DND-41 (cell line): ENCODE data around the gene PHF2.

Source experiments
- ATAC-seq: fragments of 200-7000 bp; cut with Tn5 transposase; 3 replicates; pipeline ENCODE4 v1.9.1; 2021; ENCODE audit warnings: low read depth; ENCODE audit not compliant: insufficient read depth
- DNase-seq: peaks from one replicate; pipeline ENCODE4 v3.0.0-alpha.2; 2020
- H2AFZ ChIP-seq: 2 replicates; pipeline ENCODE4 v1.6.0; 2012; ENCODE audit warnings: low read depth, low read length
- H3K27ac ChIP-seq: 2 replicates; pipeline ENCODE4 v1.5.1; 2012; ENCODE audit warnings: low read length, inconsistent platforms
- H3K27me3 ChIP-seq: fragments of 200-600 bp; sonication (generic); 2 replicates; pipeline ENCODE4 v1.6.0; 2012; ENCODE audit warnings: low read length, mild to moderate bottlenecking, inconsistent platforms; ENCODE audit not compliant: insufficient read depth, poor library complexity
- H3K36me3 ChIP-seq: 2 replicates; pipeline ENCODE4 v1.5.1; 2012; ENCODE audit warnings: low read length, inconsistent platforms; ENCODE audit not compliant: insufficient read depth
- H3K4me1 ChIP-seq: 2 replicates; pipeline ENCODE4 v1.5.1; 2012; ENCODE audit warnings: mild to moderate bottlenecking, low read length; ENCODE audit not compliant: insufficient read depth
- H3K4me2 ChIP-seq: 2 replicates; pipeline ENCODE4 v1.6.0; 2012; ENCODE audit warnings: mild to moderate bottlenecking, moderate library complexity, low read length, inconsistent platforms; ENCODE audit not compliant: insufficient read depth
- H3K4me3 ChIP-seq, 2 experiments: fragments of 200-600 bp in 1 of 2; shearing (Covaris generic) in 1 of 2; 2 replicates each; pipeline ENCODE4 v1.5.1; 2012 to 2016; ENCODE audit warnings: inconsistent platforms in 2 of 2, low read length in 2 of 2, mild to moderate bottlenecking in 2 of 2, low read depth in 1 of 2, moderate library complexity in 1 of 2
- H3K79me2 ChIP-seq: 2 replicates; pipeline ENCODE4 v1.6.0; 2012; ENCODE audit warnings: low read length, inconsistent platforms; ENCODE audit not compliant: insufficient read depth
- H3K9ac ChIP-seq: 2 replicates; pipeline ENCODE4 v1.6.0; 2012; ENCODE audit warnings: low read depth, mild to moderate bottlenecking, inconsistent platforms, low read length, moderate library complexity
- H3K9me3 ChIP-seq: 2 replicates; pipeline ENCODE4 v1.5.1; 2012; ENCODE audit warnings: low read length, moderate library complexity, mild to moderate bottlenecking, inconsistent platforms; ENCODE audit not compliant: insufficient read depth, severe bottlenecking
- H4K20me1 ChIP-seq: 2 replicates; pipeline ENCODE4 v1.6.0; 2012; ENCODE audit warnings: low read length; ENCODE audit not compliant: insufficient read depth
- CTCF ChIP-seq: IDR thresholded peaks from 2 replicates; pipeline ENCODE4 v1.5.1; 2012; ENCODE audit warnings: borderline replicate concordance, low read length, moderate library complexity, mild to moderate bottlenecking; ENCODE audit not compliant: poor library complexity, severe bottlenecking; ENCODE audit errors: extremely low read depth
- EZH2 ChIP-seq: IDR thresholded peaks from 3 replicates; pipeline ENCODE4 v1.6.1; 2012; ENCODE audit warnings: borderline replicate concordance, low read depth, mild to moderate bottlenecking, moderate library complexity, low read length, inconsistent platforms; ENCODE audit not compliant: severe bottlenecking

Gene PHF2

GRCh38 chr9:93586290-93587057, 10.1 kb downstream of the PHF2 start:
- Histone ChIP-seq H3K27ac (no peak overlapping the region), H3K4me3 (no peak overlapping the region), H3K4me2 (no peak overlapping the region), H3K9me3 (no peaks in the 10 kb centered on the region), H3K9ac (no peak overlapping the region), H4K20me1 (peaks cover 84% of the 10 kb centered on the region), H3K79me2 (peaks cover 100% of the 10 kb centered on the region), H3K27me3 (no peaks in the 10 kb centered on the region), H3K4me1 (0 out of 2 replicates have a peak, but pooled peaks cover 4% of the 10 kb centered on the region), H2AFZ (no peak overlapping the region), H3K36me3 (no peaks in the 10 kb centered on the region)
- ATAC-seq (no peak), DNase-seq (peak; percentile 3)
- no peak for TF ChIP-seq EZH2
- TF ChIP-seq CTCF, result no peak

GRCh38 chr9:93587284-93587650, 10.9 kb downstream of the PHF2 start:
- no peak overlapping the region for H2AFZ ChIP-seq
- H3K9ac ChIP-seq, result no peak overlapping the region
- 0 out of 2 replicates have a peak, but pooled peaks cover 3% of the 10 kb centered on the region for H3K4me1 ChIP-seq
- no peak overlapping the region for H3K4me3 ChIP-seq
- no peaks in the 10 kb centered on the region for H3K9me3 ChIP-seq
- no peak overlapping the region for H3K27ac ChIP-seq
- H4K20me1 ChIP-seq, result peaks cover 84% of the 10 kb centered on the region
- H3K36me3 ChIP-seq, result no peaks in the 10 kb centered on the region
- peaks cover 100% of the 10 kb centered on the region for H3K79me2 ChIP-seq
- ATAC-seq (no peak), DNase-seq (no peak)
- H3K27me3 ChIP-seq, result no peaks in the 10 kb centered on the region
- TF ChIP-seq CTCF, result no peak
- no peak for TF ChIP-seq EZH2
- no peak overlapping the region for H3K4me2 ChIP-seq

- ATAC-seq, result no peak
- Histone ChIP-seq H3K4me2 (no peak overlapping the region), H4K20me1 (peaks cover 86% of the 10 kb centered on the region), H3K79me2 (peaks cover 100% of the 10 kb centered on the region), H3K36me3 (no peaks in the 10 kb centered on the region), H3K27me3 (no peaks in the 10 kb centered on the region), H3K4me1 (no peaks in the 10 kb centered on the region), H3K9me3 (no peaks in the 10 kb centered on the region), H3K4me3 (no peak overlapping the region), H2AFZ (no peak overlapping the region), H3K27ac (no peak overlapping the region), H3K9ac (no peak overlapping the region)
- peak; percentile 3 for DNase-seq
- TF ChIP-seq CTCF (no peak), EZH2 (no peak)
Measured at GRCh38 chr9:93587651-93588347, 11.4 kb downstream of the PHF2 start.
